WTC11 (cell line): ENCODE results near the gene ZNF593OS.

Experiments used
- CREB1 ChIP-seq: sonication (generic); formaldehyde crosslinking; IDR thresholded peaks from 2 replicates; pipeline ENCODE4 v1.8.0; 2023; ENCODE audit warnings: mild to moderate bottlenecking, missing genetic modification reagents
- CTCF ChIP-seq: fragments of 200-600 bp; IDR thresholded peaks from 2 replicates; pipeline ENCODE4 v1.8.0; 2022; ENCODE audit warnings: antibody characterized with exemption
- SP1 ChIP-seq: sonication (generic); formaldehyde crosslinking; conservative IDR thresholded peaks from 2 replicates; pipeline ENCODE4 v1.8.1; 2022; ENCODE audit warnings: missing genetic modification reagents
- TEAD4 ChIP-seq: sonication (generic); formaldehyde crosslinking; IDR thresholded peaks from 2 replicates; pipeline ENCODE4 v1.8.0; 2022; ENCODE audit warnings: mild to moderate bottlenecking, missing genetic modification reagents
- TF ChIP-seq, protein P1 (sequence below): sonication (generic); formaldehyde crosslinking; IDR thresholded peaks from 2 replicates; pipeline ENCODE4 v1.8.1; 2023; ENCODE audit warnings: mild to moderate bottlenecking, missing genetic modification reagents, moderate library complexity
- TF ChIP-seq, protein P2 (sequence below): sonication (generic); formaldehyde crosslinking; conservative IDR thresholded peaks from 2 replicates; pipeline ENCODE4 v1.8.1; 2022; ENCODE audit warnings: mild to moderate bottlenecking, missing genetic modification reagents

DNA sequence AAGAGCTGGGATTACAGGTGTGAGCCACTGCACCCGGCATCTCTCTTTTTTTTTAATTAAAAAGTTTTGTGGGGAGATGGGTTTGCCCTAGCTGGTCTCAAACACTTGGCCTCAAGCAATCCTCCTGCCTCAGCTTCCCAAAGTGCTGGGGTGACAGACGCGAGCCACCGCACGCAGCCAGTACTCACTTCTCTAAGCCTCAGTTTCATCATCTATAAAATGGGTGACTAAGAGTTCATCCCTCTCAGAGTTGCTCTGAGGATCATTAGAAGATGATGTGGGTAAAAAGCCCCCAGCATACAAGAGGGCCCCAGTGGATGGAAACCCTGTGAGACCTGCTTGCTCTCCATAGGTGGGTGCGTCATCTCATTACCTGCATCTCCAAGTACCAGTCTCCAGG is 16.2 kb upstream of the ZNF593OS start:
- TF ChIP-seq, protein P1, sequence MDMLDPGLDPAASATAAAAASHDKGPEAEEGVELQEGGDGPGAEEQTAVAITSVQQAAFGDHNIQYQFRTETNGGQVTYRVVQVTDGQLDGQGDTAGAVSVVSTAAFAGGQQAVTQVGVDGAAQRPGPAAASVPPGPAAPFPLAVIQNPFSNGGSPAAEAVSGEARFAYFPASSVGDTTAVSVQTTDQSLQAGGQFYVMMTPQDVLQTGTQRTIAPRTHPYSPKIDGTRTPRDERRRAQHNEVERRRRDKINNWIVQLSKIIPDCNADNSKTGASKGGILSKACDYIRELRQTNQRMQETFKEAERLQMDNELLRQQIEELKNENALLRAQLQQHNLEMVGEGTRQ (CRISPR knock-in tag) = no peak
- TF ChIP-seq, protein P2, sequence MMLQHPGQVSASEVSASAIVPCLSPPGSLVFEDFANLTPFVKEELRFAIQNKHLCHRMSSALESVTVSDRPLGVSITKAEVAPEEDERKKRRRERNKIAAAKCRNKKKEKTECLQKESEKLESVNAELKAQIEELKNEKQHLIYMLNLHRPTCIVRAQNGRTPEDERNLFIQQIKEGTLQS (CRISPR knock-in tag) = no peak
- TF ChIP-seq CTCF (no peak), CREB1 (no peak), SP1 (CRISPR knock-in tag) (no peak), TEAD4 (no peak)
